GM12892 (cell line): ENCODE measurements around the gene MED16.

Experiments used
- POLR2A ChIP-seq: IDR thresholded peaks from 2 replicates; pipeline ENCODE4 v1.6.1; 2011; ENCODE audit warnings: low read depth, low read length, control low read depth
- POLR2AphosphoS5 ChIP-seq: IDR thresholded peaks from 2 replicates; pipeline ENCODE4 v1.6.1; 2011; ENCODE audit warnings: low read depth, low read length, control low read depth
- TAF1 ChIP-seq: IDR thresholded peaks from 2 replicates; pipeline ENCODE4 v1.6.1; 2011; ENCODE audit warnings: low read depth, mild to moderate bottlenecking, control low read depth, low read length, borderline replicate concordance

- TF ChIP-seq POLR2A = no peak
- TF ChIP-seq POLR2AphosphoS5 = no peak
- TF ChIP-seq TAF1 = no peak
Observed at GRCh38 chr19:884420-885211, 8.4 kb downstream of the MED16 start.
